ENCODE measurements around the gene TAS2R38.

DNA sequence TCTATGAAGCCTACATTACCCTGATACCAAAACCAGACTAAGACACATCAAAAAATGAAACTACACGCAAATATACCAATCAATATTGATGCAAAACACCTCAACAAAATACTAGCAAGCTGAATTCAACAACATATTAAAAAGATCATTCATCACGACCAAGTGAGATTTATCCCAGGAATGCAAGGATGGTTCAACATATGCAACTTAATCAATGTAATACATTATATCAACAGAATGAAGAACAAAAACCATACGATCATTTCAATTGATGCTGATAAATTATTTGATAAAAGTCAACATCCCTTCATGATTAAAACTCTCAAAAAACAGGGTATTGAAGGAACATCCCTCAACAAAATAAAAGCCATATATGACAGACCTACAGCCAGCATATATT lies 32.5 kb downstream of the TAS2R38 start:
- TF ChIP-seq, protein P1, sequence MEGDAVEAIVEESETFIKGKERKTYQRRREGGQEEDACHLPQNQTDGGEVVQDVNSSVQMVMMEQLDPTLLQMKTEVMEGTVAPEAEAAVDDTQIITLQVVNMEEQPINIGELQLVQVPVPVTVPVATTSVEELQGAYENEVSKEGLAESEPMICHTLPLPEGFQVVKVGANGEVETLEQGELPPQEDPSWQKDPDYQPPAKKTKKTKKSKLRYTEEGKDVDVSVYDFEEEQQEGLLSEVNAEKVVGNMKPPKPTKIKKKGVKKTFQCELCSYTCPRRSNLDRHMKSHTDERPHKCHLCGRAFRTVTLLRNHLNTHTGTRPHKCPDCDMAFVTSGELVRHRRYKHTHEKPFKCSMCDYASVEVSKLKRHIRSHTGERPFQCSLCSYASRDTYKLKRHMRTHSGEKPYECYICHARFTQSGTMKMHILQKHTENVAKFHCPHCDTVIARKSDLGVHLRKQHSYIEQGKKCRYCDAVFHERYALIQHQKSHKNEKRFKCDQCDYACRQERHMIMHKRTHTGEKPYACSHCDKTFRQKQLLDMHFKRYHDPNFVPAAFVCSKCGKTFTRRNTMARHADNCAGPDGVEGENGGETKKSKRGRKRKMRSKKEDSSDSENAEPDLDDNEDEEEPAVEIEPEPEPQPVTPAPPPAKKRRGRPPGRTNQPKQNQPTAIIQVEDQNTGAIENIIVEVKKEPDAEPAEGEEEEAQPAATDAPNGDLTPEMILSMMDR (IDR thresholded peaks at IDR 0.05) = no peak
- no peak for TF ChIP-seq POLR2A (IDR thresholded peaks at IDR 0.05)
